Esophagus muscularis mucosa (tissue), 3 donors: Measurements from ENCODE around the gene UBE2R2.

Experiments used
- CTCF ChIP-seq, 3 experiments: fragments of 200-600 bp in 2 of 3; fragments of 450-650 bp in 1 of 3; sonication (generic) in 2 of 3; IDR thresholded peaks; one replicate each; pipeline ENCODE4 v1.5.1; 2017 to 2019; ENCODE audit warnings: antibody characterized with exemption in 3 of 3, mild to moderate bottlenecking in 2 of 3, moderate library complexity in 1 of 3
- POLR2AphosphoS5 ChIP-seq, 2 donors: sonication (generic); formaldehyde crosslinking; IDR thresholded peaks; one replicate each; pipeline ENCODE4 v1.6.1; 2017; ENCODE audit warnings: antibody characterized with exemption in 2 of 2

GRCh38 chr9:33934188-33934878, 117.4 kb downstream of the UBE2R2 start:
- TF ChIP-seq POLR2AphosphoS5 (IDR thresholded peaks at IDR 0.05) (no peak), CTCF (IDR thresholded peaks at IDR 0.05) (no peak)
